ENCODE data around the gene RFX5.

GRCh38 chr1:151315565-151316235 is 31.4 kb downstream of the RFX5 start:
- TF ChIP-seq POLR2A (IDR thresholded peaks at IDR 0.05; ENCODE audit: low read length): no peak
- no peak for TF ChIP-seq CHD2 (IDR thresholded peaks at IDR 0.05; ENCODE audit: low read length, partially characterized antibody)
- TF ChIP-seq, protein P1, sequence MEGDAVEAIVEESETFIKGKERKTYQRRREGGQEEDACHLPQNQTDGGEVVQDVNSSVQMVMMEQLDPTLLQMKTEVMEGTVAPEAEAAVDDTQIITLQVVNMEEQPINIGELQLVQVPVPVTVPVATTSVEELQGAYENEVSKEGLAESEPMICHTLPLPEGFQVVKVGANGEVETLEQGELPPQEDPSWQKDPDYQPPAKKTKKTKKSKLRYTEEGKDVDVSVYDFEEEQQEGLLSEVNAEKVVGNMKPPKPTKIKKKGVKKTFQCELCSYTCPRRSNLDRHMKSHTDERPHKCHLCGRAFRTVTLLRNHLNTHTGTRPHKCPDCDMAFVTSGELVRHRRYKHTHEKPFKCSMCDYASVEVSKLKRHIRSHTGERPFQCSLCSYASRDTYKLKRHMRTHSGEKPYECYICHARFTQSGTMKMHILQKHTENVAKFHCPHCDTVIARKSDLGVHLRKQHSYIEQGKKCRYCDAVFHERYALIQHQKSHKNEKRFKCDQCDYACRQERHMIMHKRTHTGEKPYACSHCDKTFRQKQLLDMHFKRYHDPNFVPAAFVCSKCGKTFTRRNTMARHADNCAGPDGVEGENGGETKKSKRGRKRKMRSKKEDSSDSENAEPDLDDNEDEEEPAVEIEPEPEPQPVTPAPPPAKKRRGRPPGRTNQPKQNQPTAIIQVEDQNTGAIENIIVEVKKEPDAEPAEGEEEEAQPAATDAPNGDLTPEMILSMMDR (IDR thresholded peaks at IDR 0.05): no peak
- no peak for TF ChIP-seq MAFK (IDR thresholded peaks at IDR 0.05; ENCODE audit: partially characterized antibody)
- no peak for TF ChIP-seq BHLHE40 (IDR thresholded peaks at IDR 0.05; ENCODE audit: low read depth, low read length)
- no peak for TF ChIP-seq KDM1A (IDR thresholded peaks at IDR 0.05; ENCODE audit: low read depth)
- TF ChIP-seq MAZ (IDR thresholded peaks at IDR 0.05; ENCODE audit: borderline replicate concordance, low read depth, low read length): no peak
- TF ChIP-seq, protein P2, sequence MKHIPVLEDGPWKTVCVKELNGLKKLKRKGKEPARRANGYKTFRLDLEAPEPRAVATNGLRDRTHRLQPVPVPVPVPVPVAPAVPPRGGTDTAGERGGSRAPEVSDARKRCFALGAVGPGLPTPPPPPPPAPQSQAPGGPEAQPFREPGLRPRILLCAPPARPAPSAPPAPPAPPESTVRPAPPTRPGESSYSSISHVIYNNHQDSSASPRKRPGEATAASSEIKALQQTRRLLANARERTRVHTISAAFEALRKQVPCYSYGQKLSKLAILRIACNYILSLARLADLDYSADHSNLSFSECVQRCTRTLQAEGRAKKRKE (CRISPR knock-in tag; IDR thresholded peaks at IDR 0.05; ENCODE audit: low read depth): no peak
- no peak for TF ChIP-seq CEBPB (IDR thresholded peaks at IDR 0.05)
